ENCODE data around the gene HMGXB3. TPM values are rescaled to one million over a fixed set of nuclear protein-coding genes. Genes with fewer than 3 reads are reported as not detected.
A peak's percentile ranks its signal among the peaks of the same experiment; 100 is the strongest.

HMGXB3 gene
- total RNA-seq, 1 experiment from 2014 or later = 28.0 TPM

- peak; percentile 66 to 78 for DNase-seq
- no peak overlapping the region for H3K4me3 ChIP-seq
- peaks cover 13% of the 10 kb centered on the region for H3K4me1 ChIP-seq
- no peaks in the 10 kb centered on the region for H3K27me3 ChIP-seq
- no peaks in the 10 kb centered on the region for H3K9me3 ChIP-seq (replicated peaks)
- peak overlapping the region; percentile 33 for H3K27ac ChIP-seq
- peaks cover 9% of the 10 kb centered on the region for H3K36me3 ChIP-seq
Measured at GRCh38 chr5:150058480-150059126, 58.1 kb downstream of the HMGXB3 start.

- Histone ChIP-seq H3K4me3 (no peak overlapping the region), H3K27me3 (no peaks in the 10 kb centered on the region), H3K27ac (no peak overlapping the region), H3K4me1 (peaks cover 17% of the 10 kb centered on the region), H3K9me3 (replicated peaks) (no peaks in the 10 kb centered on the region), H3K36me3 (peaks cover under 1% of the 10 kb centered on the region)
- DNase-seq = no peak
Measured at GRCh38 chr5:150059623-150060022, 59.1 kb downstream of the HMGXB3 start.

DNA sequence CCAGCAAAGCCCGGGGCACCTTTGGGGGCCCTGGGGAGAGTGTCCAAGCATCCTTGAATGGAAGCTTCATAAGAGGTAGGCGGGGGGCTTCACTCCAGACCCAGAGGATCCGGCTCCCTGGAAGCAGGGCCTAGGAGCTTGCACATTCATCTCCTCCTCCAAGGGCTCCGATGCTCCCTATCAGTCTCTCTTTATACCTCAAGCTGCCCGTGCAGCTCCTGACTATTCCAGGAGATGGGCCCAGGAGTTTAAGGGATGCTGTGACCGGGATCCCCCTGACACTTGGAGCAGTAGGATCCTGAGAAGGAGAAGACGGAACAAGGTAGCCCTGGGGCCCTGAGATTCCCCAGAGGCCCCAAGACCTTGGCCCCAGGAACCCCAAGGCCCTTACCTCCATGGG is 59.9 kb downstream of the HMGXB3 start:
- no peak overlapping the region for H3K4me3 ChIP-seq
- H3K36me3 ChIP-seq = no peaks in the 10 kb centered on the region; the same call in 1 of the 2 replicates
- H3K27ac ChIP-seq = no peak overlapping the region
- no peak for DNase-seq
- H3K4me1 ChIP-seq = peaks cover 26% of the 10 kb centered on the region
- no peaks in the 10 kb centered on the region for H3K9me3 ChIP-seq (replicated peaks)
- H3K27me3 ChIP-seq = no peaks in the 10 kb centered on the region

- Histone ChIP-seq H3K27me3 (no peaks in the 10 kb centered on the region), H3K4me1 (peaks cover 35% of the 10 kb centered on the region), H3K9me3 (replicated peaks) (no peaks in the 10 kb centered on the region), H3K27ac (no peak overlapping the region), H3K36me3 (no peaks in the 10 kb centered on the region), H3K4me3 (no peak overlapping the region)
- no peak for DNase-seq
Measured at GRCh38 chr5:150061538-150061995, 61.0 kb downstream of the HMGXB3 start.

- no peak for DNase-seq
- H3K4me1 ChIP-seq = peaks cover 35% of the 10 kb centered on the region
Measured at GRCh38 chr5:150062216-150062922, 61.8 kb downstream of the HMGXB3 start.

GRCh38 chr5:150063638-150064037 is 63.1 kb downstream of the HMGXB3 start:
- no peak overlapping the region for H3K4me3 ChIP-seq
- peaks cover 31% of the 10 kb centered on the region for H3K4me1 ChIP-seq
- H3K27ac ChIP-seq = no peak overlapping the region
- H3K9me3 ChIP-seq (replicated peaks) = no peaks in the 10 kb centered on the region
- no peaks in the 10 kb centered on the region for H3K27me3 ChIP-seq
- no peaks in the 10 kb centered on the region for H3K36me3 ChIP-seq
- no peak for DNase-seq

More at GRCh38 chr5:150062216-150062922, 61.8 kb downstream of the HMGXB3 start:
- H3K27me3 ChIP-seq = no peaks in the 10 kb centered on the region
- no peak overlapping the region for H3K4me3 ChIP-seq
- no peak overlapping the region for H3K27ac ChIP-seq
- no peaks in the 10 kb centered on the region for H3K36me3 ChIP-seq
- H3K9me3 ChIP-seq (replicated peaks) = no peaks in the 10 kb centered on the region

DNA sequence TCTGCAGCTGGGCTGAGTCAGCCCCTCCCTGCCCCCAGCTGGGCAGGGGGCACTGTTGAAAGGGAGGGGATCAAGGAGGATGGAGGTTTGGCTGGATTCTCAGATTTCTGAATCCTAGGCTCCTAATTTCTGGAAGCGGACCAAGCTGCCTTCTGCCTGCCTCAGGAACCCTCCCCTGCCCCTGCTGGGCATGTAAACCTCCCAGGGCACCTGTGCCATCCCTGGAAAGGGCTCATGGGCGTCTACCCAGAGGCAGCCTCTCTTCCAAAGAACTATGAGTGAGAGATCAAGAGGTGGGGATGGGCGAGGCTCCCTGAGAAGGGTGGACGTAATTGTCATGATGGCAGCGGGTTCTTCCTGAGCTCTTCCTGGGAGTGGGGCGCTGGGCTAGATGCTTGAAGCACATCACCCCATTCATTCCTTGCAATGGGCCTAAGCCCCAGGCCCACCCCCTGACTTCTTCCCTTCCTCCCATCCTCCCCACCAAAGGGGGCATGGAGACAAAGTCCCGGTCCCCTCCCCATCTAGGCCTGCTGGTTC is 64.2 kb downstream of the HMGXB3 start:
- peaks cover 22% of the 10 kb centered on the region for H3K4me1 ChIP-seq

GRCh38 chr5:150065346-150065745 is 64.8 kb downstream of the HMGXB3 start:
- DNase-seq = peak; percentile 37 to 40
- Histone ChIP-seq H3K27ac (peak overlapping the region; percentile 27), H3K4me3 (no peak overlapping the region), H3K36me3 (no peaks in the 10 kb centered on the region), H3K27me3 (no peaks in the 10 kb centered on the region), H3K9me3 (replicated peaks) (no peaks in the 10 kb centered on the region), H3K4me1 (peaks cover 22% of the 10 kb centered on the region)

More for the DNA sequence above, 64.2 kb downstream of the HMGXB3 start:
- Histone ChIP-seq H3K36me3 (no peaks in the 10 kb centered on the region), H3K9me3 (replicated peaks) (no peaks in the 10 kb centered on the region), H3K4me3 (no peak overlapping the region), H3K27ac (no peak overlapping the region), H3K27me3 (no peaks in the 10 kb centered on the region)
- DNase-seq = no peak

- peak; percentile 65 to 70 for DNase-seq
- peaks cover 22% of the 10 kb centered on the region for H3K4me1 ChIP-seq
- H3K27me3 ChIP-seq = no peaks in the 10 kb centered on the region
Measured at GRCh38 chr5:150065886-150066285, 65.3 kb downstream of the HMGXB3 start.

DNA sequence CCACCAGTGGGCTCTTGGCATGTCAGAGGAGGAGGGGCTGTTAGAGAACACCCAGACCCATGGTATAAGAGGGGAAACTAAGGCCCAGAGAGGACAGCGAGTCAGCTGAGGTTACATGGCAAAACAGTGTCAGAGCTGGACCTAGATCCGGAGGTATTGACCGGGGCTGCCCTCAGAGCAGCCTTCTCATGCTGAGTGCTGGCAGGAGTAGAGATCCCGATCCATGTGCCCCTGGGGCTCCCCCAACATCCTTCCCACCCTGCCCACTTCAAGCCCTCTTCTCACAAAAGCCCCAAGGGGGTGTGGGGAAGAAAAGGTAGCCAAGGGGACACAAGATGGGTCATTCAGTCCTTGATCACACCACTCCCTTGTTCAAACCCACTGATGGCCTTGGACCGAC is 65.9 kb downstream of the HMGXB3 start:
- Histone ChIP-seq H3K36me3 (no peaks in the 10 kb centered on the region), H3K9me3 (replicated peaks) (no peaks in the 10 kb centered on the region), H3K4me1 (peaks cover 22% of the 10 kb centered on the region), H3K27me3 (no peaks in the 10 kb centered on the region), H3K4me3 (no peak overlapping the region), H3K27ac (peak overlapping the region; percentile 2; the same call in 1 of the 2 replicates)
- DNase-seq = no peak

More at GRCh38 chr5:150065886-150066285, 65.3 kb downstream of the HMGXB3 start:
- Histone ChIP-seq H3K4me3 (no peak overlapping the region), H3K27ac (peak overlapping the region; percentile 27), H3K9me3 (replicated peaks) (no peaks in the 10 kb centered on the region), H3K36me3 (no peaks in the 10 kb centered on the region)

- Histone ChIP-seq H3K27ac (no peak overlapping the region), H3K4me1 (peaks cover 22% of the 10 kb centered on the region), H3K9me3 (replicated peaks) (no peaks in the 10 kb centered on the region), H3K36me3 (no peaks in the 10 kb centered on the region), H3K4me3 (no peak overlapping the region), H3K27me3 (no peaks in the 10 kb centered on the region)
- DNase-seq = no peak
Measured at GRCh38 chr5:150066901-150067396, 66.4 kb downstream of the HMGXB3 start.

DNA sequence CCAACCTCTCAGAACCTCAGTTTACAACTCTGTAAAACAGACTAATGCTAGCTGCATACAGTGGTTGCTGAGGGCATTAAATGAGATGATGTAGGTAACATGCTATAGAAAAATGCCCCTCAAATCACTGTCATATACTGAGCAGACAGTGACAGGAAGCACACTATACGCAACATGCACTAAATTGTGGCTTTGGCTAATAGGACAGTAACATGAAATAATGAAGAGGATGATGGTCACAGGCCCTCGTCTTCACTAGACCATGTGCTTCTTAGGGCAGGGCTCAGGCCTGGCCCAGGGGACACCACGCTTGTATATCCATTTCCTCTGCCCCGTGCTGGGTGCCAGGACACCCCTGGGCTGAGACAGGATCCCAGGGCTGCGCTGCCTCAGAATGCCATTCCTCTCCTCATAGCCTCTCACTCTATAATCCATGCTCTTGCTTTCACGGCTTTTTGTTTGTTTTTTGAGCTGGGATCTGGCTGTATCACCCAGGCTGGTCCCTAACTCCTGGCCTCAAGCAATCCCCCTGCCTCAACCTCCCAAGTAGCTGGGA is 66.9 kb downstream of the HMGXB3 start:
- Histone ChIP-seq H3K4me1 (peaks cover 22% of the 10 kb centered on the region), H3K36me3 (no peaks in the 10 kb centered on the region), H3K27me3 (no peaks in the 10 kb centered on the region), H3K4me3 (no peak overlapping the region), H3K27ac (no peak overlapping the region), H3K9me3 (replicated peaks) (no peaks in the 10 kb centered on the region)
- no peak for DNase-seq

GRCh38 chr5:150068071-150068470 is 67.5 kb downstream of the HMGXB3 start:
- Histone ChIP-seq H3K4me1 (peaks cover 22% of the 10 kb centered on the region), H3K4me3 (no peak overlapping the region), H3K27ac (no peak overlapping the region), H3K27me3 (no peaks in the 10 kb centered on the region), H3K9me3 (replicated peaks) (no peaks in the 10 kb centered on the region), H3K36me3 (no peaks in the 10 kb centered on the region)
- no peak for DNase-seq

DNA sequence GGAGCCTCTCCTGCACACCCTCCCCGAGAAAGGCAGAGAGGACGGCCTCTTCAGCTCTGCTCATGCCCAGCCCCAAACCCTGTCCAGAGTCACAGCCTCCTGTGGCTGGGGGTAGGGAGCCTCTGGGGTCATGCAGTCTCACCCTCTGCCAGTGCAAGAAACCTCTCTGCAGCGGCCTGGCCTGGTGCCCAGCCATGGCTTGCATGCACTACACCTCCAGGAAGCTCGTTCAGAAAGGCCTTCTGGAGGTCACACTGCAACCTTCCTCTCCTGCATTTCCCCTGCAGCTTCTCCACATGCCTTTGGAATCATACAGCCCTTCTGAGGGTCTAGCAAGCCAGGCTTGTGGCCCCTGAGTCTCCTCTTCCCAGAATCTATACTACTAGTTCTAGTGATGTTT is 67.9 kb downstream of the HMGXB3 start:
- H3K27ac ChIP-seq = no peak overlapping the region

More for the DNA sequence above, 67.9 kb downstream of the HMGXB3 start:
- H3K36me3 ChIP-seq = no peaks in the 10 kb centered on the region
- no peak overlapping the region for H3K4me3 ChIP-seq
- H3K9me3 ChIP-seq (replicated peaks) = no peaks in the 10 kb centered on the region
- H3K4me1 ChIP-seq = peaks cover 22% of the 10 kb centered on the region
- no peaks in the 10 kb centered on the region for H3K27me3 ChIP-seq
- no peak for DNase-seq
